GM19395 (cell line): ENCODE measurements around the gene PHKB.
"Not testable (repeated sequence)": the region's sequence is repeated elsewhere in the genome, so short reads cannot be mapped to it uniquely, and the experiment has no call there.

ENCODE experiments used
- ATAC-seq: cut with Tn5 transposase; IDR thresholded peaks from one replicate; pipeline ENCODE4 v1.9.1; 2021; ENCODE audit warnings: mild to moderate bottlenecking, moderate library complexity; ENCODE audit not compliant: unreplicated experiment

PHKB gene

DNA sequence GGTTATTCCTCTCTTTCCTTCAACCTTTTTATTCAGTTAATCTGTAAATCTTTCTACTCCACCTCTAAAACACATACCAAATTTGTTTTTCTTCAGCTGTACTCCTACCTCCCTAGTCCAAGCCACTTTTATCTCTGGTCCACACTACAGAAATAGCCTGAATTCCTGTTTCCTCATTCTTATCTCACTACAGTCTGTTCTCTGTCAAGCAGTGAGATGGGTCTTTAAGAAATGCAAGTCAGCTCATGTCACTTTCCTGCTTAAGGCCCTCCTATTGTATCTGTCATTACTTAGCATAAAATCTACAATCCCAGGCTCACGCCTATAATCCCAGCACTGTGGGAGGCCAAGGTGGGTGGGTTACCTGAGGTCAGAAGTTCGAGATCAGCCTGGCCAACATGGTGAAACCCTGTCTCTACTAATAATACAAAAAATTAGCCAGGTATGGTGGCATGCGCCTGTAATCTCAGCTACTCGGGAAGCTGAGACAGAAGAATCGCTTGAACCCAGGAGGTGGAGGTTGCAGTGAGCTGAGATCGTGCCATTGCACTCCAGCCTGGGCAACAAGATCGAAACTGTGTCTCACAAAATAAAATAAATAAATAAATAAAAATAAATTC is 7.0 kb downstream of the PHKB start:
- ATAC-seq: not testable (repeated sequence)

GRCh38 chr16:47469227-47469626 is 8.1 kb downstream of the PHKB start:
- ATAC-seq: no peak

- ATAC-seq: no peak
Measured at GRCh38 chr16:47470211-47470610, 9.1 kb downstream of the PHKB start.

DNA sequence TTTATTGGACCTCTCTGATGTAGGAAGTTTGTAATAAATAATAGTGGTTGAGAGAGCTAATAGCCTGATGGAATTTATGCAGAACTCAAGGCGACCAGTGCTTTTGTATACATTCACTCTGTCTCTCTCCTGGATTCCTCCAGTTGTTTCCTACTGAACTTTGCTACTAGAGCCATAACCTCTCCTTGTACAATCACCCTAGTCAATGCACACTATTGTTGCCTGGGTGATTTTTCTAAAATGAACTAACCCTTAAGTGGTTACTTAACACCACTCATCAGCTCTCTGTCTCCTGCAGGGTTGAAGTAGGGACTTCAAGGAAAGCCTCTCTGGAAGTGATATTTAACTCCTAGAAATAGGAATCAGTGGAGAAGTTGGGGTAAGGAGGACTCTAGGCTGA is 9.7 kb downstream of the PHKB start:
- ATAC-seq: no peak

GRCh38 chr16:47473004-47473403 is 11.9 kb downstream of the PHKB start:
- ATAC-seq: not testable (repeated sequence)

- no peak for ATAC-seq
Measured at GRCh38 chr16:47473792-47474191, 12.7 kb downstream of the PHKB start.

- no peak for ATAC-seq
Measured at GRCh38 chr16:47475786-47476185, 14.7 kb downstream of the PHKB start.

GRCh38 chr16:47476654-47477345 is 15.7 kb downstream of the PHKB start:
- ATAC-seq: no peak

GRCh38 chr16:47477679-47478078 is 16.5 kb downstream of the PHKB start:
- no peak for ATAC-seq

DNA sequence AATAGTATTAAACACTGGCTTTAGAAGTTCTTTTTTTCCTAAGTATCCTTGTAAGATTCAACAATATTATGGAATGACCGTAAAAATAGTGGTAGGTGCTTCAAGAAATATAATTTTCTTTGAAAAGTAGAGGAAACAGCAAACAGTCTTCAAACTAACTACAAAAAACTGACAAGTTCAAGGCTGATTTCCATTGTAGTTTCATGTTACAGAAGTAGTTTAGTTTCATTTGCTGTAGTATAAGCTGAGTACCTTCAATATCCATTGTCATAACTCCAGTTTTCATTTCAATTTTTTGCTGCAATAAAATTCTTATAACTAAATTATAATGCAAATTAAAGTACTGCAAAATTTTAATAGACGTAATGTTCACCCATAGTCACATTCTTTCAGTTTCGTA is 19.3 kb downstream of the PHKB start:
- ATAC-seq: peak; percentile 50

- ATAC-seq: peak; percentile 47
Measured at GRCh38 chr16:47481698-47482374, 20.7 kb downstream of the PHKB start.

- ATAC-seq: no peak
Measured at GRCh38 chr16:47483616-47484015, 22.5 kb downstream of the PHKB start.

GRCh38 chr16:47486856-47487255 is 25.7 kb downstream of the PHKB start:
- ATAC-seq: peak; percentile 72

DNA sequence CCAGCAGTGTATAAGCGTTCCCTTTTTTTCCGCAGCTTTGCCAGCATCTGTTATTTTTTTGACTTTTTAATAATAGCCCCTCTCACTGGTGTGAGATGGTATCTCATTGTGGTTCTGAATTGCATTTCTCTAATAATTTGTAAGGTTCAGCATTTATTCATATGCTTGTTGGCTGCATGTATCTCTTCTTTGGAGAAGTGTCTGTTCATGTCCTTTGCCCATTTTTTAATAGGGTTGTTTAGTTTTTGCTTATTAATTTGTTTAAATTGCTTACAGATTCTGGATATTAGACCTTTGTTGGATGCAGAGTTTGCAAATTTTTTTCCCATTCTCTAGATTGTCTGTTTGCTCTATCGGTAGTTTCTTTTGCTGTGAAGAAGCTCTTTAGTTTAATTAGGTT is 26.9 kb downstream of the PHKB start:
- no peak for ATAC-seq

GRCh38 chr16:47490471-47490870 is 29.3 kb downstream of the PHKB start:
- ATAC-seq: no peak

DNA sequence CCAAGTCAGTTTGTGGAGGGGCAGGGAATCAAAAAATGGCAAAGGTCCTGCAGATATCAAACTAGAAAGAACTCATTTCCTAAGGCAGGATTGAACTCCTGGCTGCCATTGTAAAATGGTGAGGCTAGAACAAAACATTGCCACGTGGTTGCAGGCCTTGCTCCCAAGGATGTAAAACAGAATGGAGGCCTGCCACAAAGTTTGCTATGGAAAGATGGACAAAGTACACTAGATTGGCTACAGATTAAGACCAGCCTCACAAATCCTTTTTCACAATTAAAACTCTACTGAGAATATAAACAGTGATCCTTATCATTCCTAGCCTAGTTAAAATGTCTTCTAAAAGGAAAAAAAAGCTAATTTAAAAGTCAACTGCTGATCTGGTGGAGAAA is 30.9 kb downstream of the PHKB start:
- no peak for ATAC-seq

DNA sequence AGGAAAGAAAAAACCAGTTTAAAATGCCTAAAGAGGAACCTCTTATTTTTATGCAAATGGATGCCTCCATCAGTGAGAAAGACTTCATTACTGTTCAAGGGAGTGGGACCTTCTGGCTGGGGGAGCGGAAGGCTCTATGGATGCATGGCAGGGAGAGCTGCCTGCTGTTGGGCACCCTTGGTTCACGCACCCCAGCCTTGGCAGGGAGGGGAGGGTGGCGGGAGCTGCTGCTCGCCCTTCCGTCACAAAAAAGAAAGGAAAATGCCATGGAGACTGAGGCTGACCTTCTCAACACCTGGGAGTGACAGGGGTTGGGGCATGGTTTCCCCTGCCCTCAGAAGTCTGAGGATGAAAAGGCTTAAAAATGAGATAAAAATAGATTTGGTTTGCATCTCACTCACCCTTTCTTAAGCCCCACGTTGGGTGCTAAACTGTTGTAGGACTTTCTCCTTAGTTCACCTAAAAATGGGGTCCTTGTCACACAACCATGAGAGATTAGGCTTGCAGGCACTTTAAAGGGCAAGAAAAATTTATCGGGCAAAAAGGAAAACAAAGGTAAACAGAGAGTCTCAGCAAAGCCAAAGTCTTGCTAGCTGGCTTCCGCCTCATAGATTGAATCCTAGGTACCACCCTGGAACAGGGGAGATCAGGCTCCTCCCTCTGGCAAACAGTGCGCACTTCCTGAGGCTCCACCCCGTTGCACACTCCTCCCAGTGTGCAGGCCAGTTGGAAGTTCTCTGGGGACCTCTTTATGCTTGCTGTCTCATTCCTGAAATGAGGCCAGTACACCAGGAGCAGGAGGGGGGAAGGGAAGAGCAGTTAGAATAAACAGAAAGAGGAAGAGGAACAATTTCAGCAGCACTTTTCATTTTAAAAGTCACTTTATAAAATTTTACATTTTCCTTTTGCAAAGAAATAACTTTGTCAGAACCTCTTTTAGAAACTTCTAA is 31.6 kb downstream of the PHKB start:
- ATAC-seq: peak; percentile 69

DNA sequence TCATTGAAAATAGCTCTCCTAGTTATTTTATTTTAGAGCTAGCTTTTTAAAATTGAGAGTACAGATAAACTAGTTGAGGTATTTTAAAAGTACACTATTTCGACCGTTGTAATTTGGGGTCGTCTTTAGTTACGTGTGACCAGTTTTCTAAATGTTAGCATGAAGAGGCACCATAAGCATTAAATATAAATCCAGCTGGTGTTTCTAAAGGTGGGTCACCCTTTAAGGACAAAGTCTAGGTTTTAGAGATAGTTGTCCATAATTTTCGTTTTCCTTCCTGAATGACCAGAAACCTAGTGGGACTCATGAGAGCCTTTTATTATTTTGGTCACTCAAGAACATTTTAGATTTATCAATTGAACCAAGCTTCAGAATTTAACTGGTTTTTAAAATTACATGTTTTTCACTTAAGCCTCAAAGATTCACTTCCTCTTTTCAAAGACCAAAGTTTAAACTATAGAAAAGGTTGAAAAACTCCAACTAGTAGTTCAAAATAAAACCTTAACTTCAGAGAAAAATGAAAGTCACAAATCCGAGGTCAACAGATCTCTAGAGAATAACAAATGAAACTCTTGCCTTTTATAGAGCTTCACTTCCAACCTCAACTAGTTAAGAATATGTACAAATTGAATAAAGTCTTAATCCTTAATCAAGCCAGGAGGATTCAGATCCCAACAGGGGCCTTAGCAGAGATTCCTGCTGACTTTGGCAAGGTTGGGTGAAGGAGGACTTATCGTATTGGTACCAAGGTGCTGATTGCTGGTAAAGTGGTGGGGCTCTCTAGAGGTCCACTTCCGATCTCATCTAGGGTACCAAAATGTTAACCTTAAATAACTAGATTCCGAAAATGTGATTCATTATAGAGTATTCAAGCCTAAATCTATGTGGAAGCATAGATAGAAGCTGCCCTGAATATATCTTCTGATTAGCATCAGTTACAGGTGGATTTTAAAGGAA is 32.5 kb downstream of the PHKB start:
- peak; percentile 67 for ATAC-seq

- no peak for ATAC-seq
Measured at GRCh38 chr16:47499080-47499699, 38.1 kb downstream of the PHKB start.
